Rectal smooth muscle tissue (tissue), 1 donor: ENCODE measurements around the gene ANO4.

Source experiments
- H3K27ac ChIP-seq: one replicate; pipeline ENCODE4 v1.7.0; 2013; ENCODE audit warnings: low read depth, low read length, inconsistent platforms
- H3K27me3 ChIP-seq: one replicate; pipeline ENCODE4 v1.7.0; 2013; ENCODE audit warnings: low read length; ENCODE audit not compliant: control insufficient read depth, insufficient read depth
- H3K36me3 ChIP-seq: one replicate; pipeline ENCODE4 v1.7.0; 2013; ENCODE audit warnings: low read length; ENCODE audit not compliant: control insufficient read depth, insufficient read depth
- H3K4me1 ChIP-seq: one replicate; pipeline ENCODE4 v1.7.0; 2013; ENCODE audit warnings: low read length; ENCODE audit not compliant: control insufficient read depth, insufficient read depth
- H3K4me3 ChIP-seq: one replicate; pipeline ENCODE4 v1.7.0; 2013; ENCODE audit warnings: low read length
- H3K9ac ChIP-seq: one replicate; pipeline ENCODE4 v1.7.0; 2013; ENCODE audit warnings: low read length

The ANO4 gene

DNA sequence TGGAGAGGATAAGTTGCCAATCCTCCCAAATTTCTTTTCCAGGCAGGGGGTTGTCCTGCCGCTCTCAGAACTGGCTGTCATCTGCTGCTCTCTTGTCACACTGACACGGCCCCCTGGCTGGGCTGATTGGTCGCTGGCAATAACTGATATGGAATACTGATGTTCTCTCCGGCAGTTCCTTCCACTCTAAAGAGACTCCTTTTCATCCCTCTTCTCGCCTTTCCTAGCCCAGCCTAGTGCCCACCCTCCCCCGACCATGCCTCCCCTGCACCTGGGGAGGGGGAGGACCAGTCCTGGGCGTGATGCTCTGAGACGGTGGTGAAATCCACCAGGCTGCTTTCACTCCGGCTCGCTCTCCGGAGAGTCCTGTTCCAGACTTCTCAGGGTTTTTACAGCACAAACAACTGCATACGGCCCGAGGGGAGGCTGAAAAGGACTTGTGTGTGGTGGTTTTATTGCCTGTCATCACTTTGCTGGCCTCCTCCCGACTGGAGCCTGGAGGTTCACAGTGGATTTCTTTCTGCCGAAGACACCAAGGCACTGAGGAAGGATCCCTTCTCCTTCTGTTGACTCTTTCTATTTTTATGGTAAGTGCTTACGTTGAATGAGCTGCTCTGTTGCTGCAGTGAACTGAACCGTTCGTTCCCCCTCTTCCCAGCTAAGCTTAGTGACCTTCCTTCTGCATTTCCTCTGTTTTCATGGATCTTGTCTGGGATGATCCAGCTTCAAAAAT, at the start of gene ANO4:
ANO4 (plus strand) TSS at position 336 of the 733 bp plus-strand sequence. CDS start 107,010 bp downstream, outside the sequence.
- Histone ChIP-seq H3K27ac (no peak within 1 kb of the TSS), H3K36me3 (no peaks in the 10 kb centered on the region), H3K4me3 (peak within 1 kb of the TSS; percentile 5), H3K9ac (no peak within 1 kb of the TSS), H3K27me3 (no peaks in the 10 kb centered on the region), H3K4me1 (no peaks in the 10 kb centered on the region)

DNA sequence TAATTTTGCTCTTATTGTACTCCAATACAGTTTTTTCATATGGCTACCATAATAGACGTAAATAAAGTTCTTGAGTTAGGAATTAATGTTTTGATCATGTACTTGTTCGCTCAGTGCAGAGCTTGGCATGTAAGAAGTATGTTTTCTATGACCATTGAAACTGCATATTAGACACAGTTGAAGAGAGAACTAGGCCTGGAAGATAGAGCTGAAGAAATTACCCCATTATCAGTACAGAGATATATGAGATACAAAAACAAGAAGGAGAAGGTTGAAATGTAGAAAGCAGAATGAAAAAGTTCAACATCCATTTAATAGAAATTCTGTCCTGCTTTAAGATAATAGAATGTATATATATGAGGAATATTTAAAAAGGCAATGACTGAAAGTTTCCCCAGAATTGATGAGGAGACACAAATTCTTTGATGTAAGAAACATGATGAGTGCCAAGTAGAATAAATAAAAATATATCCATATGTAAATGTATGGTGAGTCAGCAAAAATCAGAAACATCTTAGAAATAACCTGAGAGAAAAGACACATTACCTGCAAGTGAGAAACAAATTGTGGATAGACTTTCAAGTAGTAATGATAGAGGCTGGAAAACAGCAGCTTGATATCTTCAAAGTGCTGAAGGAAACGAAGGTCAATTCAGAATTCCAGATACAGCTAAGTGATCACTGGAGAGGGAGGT, 49.1 kb upstream of the ANO4 start:
- Histone ChIP-seq H3K4me1 (no peaks in the 10 kb centered on the region), H3K4me3 (no peak overlapping the region), H3K27me3 (no peaks in the 10 kb centered on the region), H3K27ac (no peak overlapping the region), H3K36me3 (no peaks in the 10 kb centered on the region), H3K9ac (no peak overlapping the region)

DNA sequence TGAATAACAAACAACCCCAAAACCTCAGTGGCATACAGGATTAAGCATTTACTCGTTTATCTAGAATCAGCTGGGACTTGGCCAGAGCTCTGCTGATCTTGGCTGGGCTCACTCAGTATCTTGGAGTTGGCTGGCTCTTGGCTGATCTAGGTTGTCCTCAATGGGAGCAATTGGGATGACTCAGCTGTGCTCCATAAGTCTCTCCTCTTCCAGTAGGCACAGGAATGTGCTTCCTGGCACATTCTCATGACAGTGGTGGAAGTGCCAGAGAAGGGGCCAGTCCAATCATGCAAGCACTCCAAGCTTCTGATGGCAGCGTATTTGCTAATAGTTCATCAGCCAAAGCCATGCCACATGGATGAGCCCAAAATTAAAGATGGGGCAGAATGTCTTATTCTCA, 41.7 kb upstream of the ANO4 start:
- Histone ChIP-seq H3K4me1 (no peaks in the 10 kb centered on the region), H3K9ac (no peak overlapping the region), H3K4me3 (no peak overlapping the region), H3K36me3 (no peaks in the 10 kb centered on the region), H3K27me3 (no peaks in the 10 kb centered on the region), H3K27ac (no peak overlapping the region)

DNA sequence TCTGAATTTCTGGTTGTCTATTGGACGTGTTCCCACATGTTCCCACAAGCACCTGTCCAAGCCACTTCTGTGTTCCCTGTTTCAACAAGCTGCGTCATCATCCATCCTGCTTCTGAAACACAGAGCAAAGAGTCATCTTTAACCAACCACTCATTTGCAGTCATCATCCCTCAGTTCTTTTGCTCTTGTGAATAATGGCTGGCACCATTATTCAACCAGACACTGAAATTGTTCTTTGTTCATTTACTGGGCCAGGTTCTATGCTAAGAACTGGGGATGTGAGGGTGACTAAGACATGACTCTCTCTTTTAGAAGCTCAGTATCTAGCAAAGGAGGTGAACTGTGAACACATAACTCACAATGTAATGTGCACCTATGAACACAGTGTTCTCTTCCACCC, 40.7 kb upstream of the ANO4 start:
- no peaks in the 10 kb centered on the region for H3K27me3 ChIP-seq
- H3K27ac ChIP-seq = no peak overlapping the region
- H3K4me3 ChIP-seq = no peak overlapping the region
- no peaks in the 10 kb centered on the region for H3K36me3 ChIP-seq
- no peaks in the 10 kb centered on the region for H3K4me1 ChIP-seq
- H3K9ac ChIP-seq = no peak overlapping the region

DNA sequence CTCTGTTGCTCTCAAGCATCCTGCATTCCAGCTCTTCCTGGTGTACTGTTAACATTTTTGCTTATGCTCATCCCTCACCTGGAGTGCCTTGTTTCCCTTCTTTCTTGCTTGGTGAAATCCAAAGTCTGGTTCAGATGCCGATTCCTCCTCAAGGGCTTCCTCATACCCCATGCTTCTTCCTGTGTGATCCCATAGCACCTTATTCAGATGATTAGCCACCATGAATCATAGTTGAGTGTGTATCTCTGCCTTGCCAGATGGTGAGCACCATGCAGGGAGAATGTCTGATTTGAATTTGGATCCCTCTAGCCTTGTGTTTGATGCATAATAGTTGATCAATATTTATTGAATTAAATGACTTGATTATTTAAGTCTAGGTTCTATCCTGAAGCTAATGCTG, 39.4 kb upstream of the ANO4 start:
- Histone ChIP-seq H3K4me3 (no peak overlapping the region), H3K27me3 (no peaks in the 10 kb centered on the region), H3K27ac (no peak overlapping the region), H3K4me1 (no peaks in the 10 kb centered on the region), H3K9ac (no peak overlapping the region), H3K36me3 (no peaks in the 10 kb centered on the region)

DNA sequence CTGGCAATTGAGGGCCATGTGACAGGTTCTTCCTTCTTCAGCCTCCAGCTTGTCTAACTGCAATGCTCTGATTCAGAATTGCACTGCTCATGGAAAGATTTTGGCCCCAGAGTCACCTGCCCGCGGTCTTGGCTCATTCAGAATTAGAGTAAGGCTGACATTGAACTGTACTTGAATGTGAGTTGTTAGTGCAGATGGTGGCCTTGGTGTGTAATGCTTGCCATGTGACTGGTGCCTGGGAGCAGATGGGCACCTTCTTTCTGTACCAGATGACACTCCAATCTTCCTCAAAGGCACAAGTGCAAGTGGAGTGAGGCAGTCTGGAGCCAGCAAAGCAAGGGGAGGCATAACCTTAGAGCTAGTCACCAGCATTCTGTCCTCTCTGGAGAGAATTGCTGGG, 36.5 kb upstream of the ANO4 start:
- Histone ChIP-seq H3K36me3 (no peaks in the 10 kb centered on the region), H3K9ac (no peak overlapping the region), H3K4me1 (no peaks in the 10 kb centered on the region), H3K4me3 (no peak overlapping the region), H3K27me3 (no peaks in the 10 kb centered on the region), H3K27ac (no peak overlapping the region)

DNA sequence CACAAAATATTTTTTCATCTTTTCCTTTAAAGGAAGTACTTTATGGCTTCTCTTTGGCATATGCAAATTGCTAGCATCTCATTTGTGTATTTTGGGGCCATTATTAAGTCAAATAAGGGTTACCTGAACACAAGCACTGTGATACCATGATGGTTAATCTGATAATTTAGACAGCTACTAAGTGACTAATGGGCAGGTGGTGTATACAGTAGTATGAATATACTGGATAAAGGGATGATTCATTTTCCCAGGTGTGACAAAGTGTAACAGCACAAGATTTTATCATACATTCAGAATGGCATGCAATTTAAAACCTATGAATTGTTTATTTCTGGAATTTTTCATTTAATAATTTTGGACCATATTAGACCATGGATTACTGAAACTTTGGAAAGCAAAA, 27.2 kb upstream of the ANO4 start:
- no peaks in the 10 kb centered on the region for H3K27me3 ChIP-seq
- no peak overlapping the region for H3K27ac ChIP-seq
- H3K9ac ChIP-seq = no peak overlapping the region

DNA sequence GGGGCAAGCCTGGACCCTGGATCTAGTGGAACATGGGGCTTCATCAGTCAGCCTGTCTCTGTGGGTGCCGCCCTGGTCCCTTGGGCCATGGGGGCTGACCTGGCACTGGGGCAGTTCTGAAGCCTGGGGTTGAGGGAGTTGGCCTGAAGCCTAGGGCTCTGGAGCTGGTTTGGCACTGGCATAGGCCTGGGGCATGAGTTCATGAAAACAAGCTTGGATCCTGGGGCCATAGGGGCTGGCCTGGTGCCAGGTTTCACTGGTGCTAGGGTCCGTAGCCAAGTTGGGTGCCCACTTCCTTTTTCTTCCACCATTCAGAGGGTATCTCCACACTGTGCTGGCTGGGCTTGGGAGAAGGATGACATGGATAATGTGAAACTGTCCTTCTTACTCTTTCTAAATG, 26.6 kb upstream of the ANO4 start:
- H3K9ac ChIP-seq = no peak overlapping the region
- H3K36me3 ChIP-seq = no peaks in the 10 kb centered on the region
- H3K4me1 ChIP-seq = no peaks in the 10 kb centered on the region
- no peak overlapping the region for H3K27ac ChIP-seq
- H3K27me3 ChIP-seq = no peaks in the 10 kb centered on the region
- H3K4me3 ChIP-seq = no peak overlapping the region

More for the DNA sequence above, 27.2 kb upstream of the ANO4 start:
- Histone ChIP-seq H3K4me1 (no peaks in the 10 kb centered on the region), H3K4me3 (no peak overlapping the region), H3K36me3 (no peaks in the 10 kb centered on the region)

DNA sequence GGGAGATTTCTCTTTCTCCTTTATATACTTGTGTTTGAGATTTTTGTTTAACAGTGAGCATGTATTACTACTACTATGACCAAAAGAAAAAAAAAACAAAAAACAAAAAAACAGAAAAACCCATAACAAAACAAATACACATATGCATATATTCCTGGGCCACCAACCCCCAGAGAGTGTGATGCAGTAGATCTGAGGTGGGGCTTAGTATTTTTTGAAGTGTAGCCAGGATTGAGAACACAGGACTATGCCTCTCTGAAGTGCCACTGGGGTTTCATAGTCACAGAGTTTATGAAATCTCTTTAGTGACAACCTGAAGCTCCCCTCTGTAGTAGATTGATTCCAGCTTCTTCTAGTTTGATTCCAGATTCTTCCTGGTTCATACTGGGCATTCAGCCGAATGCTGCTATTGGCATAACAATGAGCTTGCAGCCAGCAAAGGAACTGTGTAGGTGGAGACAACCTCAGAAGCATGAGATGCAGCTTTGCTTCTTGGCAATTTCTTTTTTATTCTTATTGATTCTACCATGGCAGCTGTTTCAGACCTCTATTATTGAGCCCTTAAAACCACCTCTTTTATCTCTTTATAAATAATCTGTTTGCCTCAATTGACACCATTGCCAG, 15.5 kb upstream of the ANO4 start:
- Histone ChIP-seq H3K4me1 (no peaks in the 10 kb centered on the region), H3K4me3 (no peak overlapping the region), H3K9ac (no peak overlapping the region), H3K36me3 (no peaks in the 10 kb centered on the region), H3K27ac (no peak overlapping the region), H3K27me3 (no peaks in the 10 kb centered on the region)

DNA sequence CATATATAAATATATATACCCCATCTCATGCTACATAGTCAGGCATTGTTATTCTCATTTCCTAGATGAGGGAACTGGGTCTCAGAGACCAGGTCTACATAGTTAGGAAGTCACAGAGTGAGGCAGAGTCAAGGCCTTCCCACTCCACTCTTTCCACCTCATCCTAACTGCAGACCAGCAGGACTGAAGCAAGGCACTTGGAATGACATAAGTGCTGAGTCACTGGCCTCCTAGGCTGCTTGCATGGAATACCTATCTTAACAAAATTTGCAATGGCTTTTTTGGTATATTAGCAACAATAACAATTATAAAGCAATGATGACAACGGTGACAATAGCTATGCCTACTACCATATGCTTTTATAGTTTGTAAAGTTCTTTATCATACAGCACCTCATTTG, 5.4 kb upstream of the ANO4 start:
- H3K9ac ChIP-seq = no peak overlapping the region
- H3K4me1 ChIP-seq = no peaks in the 10 kb centered on the region
- no peak overlapping the region for H3K27ac ChIP-seq
- no peaks in the 10 kb centered on the region for H3K27me3 ChIP-seq
- H3K4me3 ChIP-seq = no peak overlapping the region
- no peaks in the 10 kb centered on the region for H3K36me3 ChIP-seq

DNA sequence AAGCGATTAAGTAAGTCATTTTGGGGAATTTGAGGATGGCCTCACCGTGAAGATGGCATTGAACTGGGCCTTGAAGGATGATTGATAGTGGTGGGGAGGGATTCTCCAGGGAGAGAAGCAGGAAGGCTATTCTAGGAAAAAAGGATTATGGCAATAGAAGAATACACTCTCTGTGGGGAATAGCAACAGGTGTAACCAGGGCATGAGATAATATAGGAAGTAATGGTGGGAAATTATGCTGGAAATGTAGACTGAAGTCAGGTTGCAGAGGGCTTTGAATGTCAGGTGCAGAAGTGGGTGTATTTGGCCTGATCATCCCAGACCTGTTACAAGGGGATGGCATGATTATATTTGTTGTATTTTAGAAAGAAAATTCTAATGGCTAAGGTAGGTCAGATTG, 4.6 kb upstream of the ANO4 start:
- H3K4me1 ChIP-seq = no peaks in the 10 kb centered on the region

DNA sequence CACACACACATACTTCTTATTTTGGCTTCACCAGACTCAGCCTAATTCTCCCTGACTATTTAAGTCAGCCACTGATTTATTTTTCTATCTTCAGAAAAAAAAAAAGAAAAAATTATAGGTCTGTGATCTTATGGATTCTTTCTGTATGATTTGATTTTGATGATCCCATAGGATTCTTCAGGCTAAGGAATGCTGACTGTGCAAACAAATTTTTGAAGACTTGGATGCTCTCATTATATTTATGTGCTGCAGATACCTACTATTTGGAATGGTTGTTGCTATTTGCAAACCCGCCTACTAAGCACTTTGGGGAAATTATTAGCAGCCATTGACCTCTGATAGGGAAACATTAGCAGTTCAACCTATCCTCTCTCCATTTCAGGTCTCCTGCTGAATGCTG, 4.0 kb upstream of the ANO4 start:
- no peak overlapping the region for H3K9ac ChIP-seq
- no peaks in the 10 kb centered on the region for H3K4me1 ChIP-seq
- no peak overlapping the region for H3K27ac ChIP-seq
- no peak overlapping the region for H3K4me3 ChIP-seq
- no peaks in the 10 kb centered on the region for H3K36me3 ChIP-seq
- no peaks in the 10 kb centered on the region for H3K27me3 ChIP-seq

More for the DNA sequence above, 4.6 kb upstream of the ANO4 start:
- Histone ChIP-seq H3K4me3 (no peak overlapping the region), H3K9ac (no peak overlapping the region), H3K36me3 (no peaks in the 10 kb centered on the region), H3K27me3 (no peaks in the 10 kb centered on the region), H3K27ac (no peak overlapping the region)
